ENCODE data around the gene RCAN2.

Gene RCAN2

DNA sequence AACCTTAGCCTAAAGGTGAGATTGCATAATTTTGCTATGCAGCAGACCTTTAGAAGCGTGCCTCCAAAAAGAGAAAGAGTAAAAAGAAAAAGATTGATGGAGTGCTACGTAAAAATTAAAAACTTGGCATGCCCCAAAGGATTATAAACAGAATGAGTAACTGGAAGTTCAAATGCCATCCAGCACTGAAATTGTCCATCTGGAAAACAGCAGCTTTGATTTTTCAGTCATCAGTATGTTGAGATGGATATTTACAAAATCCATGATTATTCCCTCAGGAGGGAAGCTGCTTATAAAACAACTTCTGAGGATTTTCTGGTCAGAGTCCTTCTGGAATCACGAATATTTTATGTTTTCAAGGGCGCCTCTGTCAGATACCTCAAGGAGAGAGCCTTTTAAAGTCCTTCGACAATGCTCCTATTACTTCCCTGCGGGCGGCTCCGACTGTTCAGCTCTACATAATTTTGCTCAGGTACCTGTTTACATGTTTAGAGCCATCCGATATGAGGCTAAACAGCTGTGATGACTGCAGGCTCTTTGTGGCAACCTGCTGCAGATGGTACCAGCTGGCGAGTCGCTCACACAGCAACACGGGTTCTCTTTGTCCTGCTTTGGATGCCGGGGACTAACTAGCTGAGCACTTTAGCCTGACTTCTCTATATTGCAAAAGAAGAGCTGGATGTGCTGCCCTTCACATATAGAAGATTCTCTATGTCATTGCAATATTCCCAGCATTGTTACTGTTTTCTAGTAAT is 83.3 kb downstream of the RCAN2 start:
- TF ChIP-seq POLR2AphosphoS5 (IDR thresholded peaks at IDR 0.05; ENCODE audit: low read depth, low read length), result no peak
- no peak for TF ChIP-seq TAF1 (IDR thresholded peaks at IDR 0.05; ENCODE audit: borderline replicate concordance, insufficient read depth, low read length)
- TF ChIP-seq, protein P1, sequence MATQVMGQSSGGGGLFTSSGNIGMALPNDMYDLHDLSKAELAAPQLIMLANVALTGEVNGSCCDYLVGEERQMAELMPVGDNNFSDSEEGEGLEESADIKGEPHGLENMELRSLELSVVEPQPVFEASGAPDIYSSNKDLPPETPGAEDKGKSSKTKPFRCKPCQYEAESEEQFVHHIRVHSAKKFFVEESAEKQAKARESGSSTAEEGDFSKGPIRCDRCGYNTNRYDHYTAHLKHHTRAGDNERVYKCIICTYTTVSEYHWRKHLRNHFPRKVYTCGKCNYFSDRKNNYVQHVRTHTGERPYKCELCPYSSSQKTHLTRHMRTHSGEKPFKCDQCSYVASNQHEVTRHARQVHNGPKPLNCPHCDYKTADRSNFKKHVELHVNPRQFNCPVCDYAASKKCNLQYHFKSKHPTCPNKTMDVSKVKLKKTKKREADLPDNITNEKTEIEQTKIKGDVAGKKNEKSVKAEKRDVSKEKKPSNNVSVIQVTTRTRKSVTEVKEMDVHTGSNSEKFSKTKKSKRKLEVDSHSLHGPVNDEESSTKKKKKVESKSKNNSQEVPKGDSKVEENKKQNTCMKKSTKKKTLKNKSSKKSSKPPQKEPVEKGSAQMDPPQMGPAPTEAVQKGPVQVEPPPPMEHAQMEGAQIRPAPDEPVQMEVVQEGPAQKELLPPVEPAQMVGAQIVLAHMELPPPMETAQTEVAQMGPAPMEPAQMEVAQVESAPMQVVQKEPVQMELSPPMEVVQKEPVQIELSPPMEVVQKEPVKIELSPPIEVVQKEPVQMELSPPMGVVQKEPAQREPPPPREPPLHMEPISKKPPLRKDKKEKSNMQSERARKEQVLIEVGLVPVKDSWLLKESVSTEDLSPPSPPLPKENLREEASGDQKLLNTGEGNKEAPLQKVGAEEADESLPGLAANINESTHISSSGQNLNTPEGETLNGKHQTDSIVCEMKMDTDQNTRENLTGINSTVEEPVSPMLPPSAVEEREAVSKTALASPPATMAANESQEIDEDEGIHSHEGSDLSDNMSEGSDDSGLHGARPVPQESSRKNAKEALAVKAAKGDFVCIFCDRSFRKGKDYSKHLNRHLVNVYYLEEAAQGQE (IDR thresholded peaks at IDR 0.05; ENCODE audit: insufficient read depth in 1 of 2, low read depth in 2 of 2, low read length in 2 of 2), result no peak
- no peak for TF ChIP-seq SIN3A (IDR thresholded peaks at IDR 0.05; ENCODE audit: borderline replicate concordance, insufficient read depth, low read length)
- TF ChIP-seq FOXP2 (optimal IDR thresholded peaks at IDR 0.05; ENCODE audit: borderline replicate concordance, extremely low read depth, extremely low read length, insufficient read depth), result no peak

DNA sequence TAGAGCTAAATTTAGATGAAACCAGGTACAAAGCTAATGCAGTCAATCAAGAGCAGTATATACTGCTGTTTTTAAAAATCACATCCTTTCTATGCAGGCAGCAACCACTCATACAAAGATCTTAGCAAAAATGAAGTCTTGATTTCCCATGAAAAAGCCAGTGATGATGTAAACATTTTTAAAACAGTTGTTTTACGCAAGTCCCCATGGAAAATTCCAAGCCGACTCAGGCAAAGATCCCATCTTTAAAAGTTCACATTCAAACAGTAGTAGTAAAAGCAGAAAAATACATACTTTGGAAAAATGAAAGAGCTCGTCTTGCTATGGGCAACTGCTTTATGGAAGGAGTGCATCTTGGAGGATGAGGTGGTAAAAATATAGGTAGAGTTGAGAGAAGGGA is 84.0 kb downstream of the RCAN2 start:
- no peak for TF ChIP-seq TAF1 (IDR thresholded peaks at IDR 0.05; ENCODE audit: borderline replicate concordance, insufficient read depth, low read length)
- TF ChIP-seq SIN3A (IDR thresholded peaks at IDR 0.05; ENCODE audit: borderline replicate concordance, insufficient read depth, low read length), result no peak
- TF ChIP-seq POLR2AphosphoS5 (IDR thresholded peaks at IDR 0.05; ENCODE audit: low read depth, low read length), result no peak
- no peak for TF ChIP-seq FOXP2 (optimal IDR thresholded peaks at IDR 0.05; ENCODE audit: borderline replicate concordance, extremely low read depth, extremely low read length, insufficient read depth)
- TF ChIP-seq, protein P1 (IDR thresholded peaks at IDR 0.05; ENCODE audit: insufficient read depth in 1 of 2, low read depth in 2 of 2, low read length in 2 of 2), result no peak

DNA sequence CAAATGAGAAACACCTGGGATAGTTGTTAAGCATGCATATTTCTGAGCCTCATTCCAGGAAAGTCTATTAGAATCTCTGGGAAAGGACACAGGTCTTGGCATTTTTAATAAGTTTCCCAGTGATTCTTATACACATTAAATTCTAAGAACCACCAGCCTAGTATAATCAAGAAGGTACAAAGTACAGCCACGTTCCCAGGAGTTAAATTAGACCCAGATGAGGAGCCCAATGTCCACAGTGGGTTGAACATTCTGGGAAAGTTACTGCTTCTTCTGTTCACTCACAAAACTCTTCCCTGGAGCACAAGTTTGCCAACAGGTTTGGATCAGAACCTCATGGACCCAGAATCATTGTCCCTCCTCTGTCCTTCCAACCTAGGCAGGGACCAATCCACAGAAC is 90.4 kb downstream of the RCAN2 start:
- no peak for TF ChIP-seq FOXP2 (optimal IDR thresholded peaks at IDR 0.05; ENCODE audit: borderline replicate concordance, extremely low read depth, extremely low read length, insufficient read depth)
- no peak for TF ChIP-seq POLR2AphosphoS5 (IDR thresholded peaks at IDR 0.05; ENCODE audit: low read depth, low read length)
- no peak for TF ChIP-seq TAF1 (IDR thresholded peaks at IDR 0.05; ENCODE audit: borderline replicate concordance, insufficient read depth, low read length)
- no peak for TF ChIP-seq SIN3A (IDR thresholded peaks at IDR 0.05; ENCODE audit: borderline replicate concordance, insufficient read depth, low read length)
- TF ChIP-seq, protein P1 (IDR thresholded peaks at IDR 0.05; ENCODE audit: insufficient read depth in 1 of 2, low read depth in 2 of 2, low read length in 2 of 2), result no peak

DNA sequence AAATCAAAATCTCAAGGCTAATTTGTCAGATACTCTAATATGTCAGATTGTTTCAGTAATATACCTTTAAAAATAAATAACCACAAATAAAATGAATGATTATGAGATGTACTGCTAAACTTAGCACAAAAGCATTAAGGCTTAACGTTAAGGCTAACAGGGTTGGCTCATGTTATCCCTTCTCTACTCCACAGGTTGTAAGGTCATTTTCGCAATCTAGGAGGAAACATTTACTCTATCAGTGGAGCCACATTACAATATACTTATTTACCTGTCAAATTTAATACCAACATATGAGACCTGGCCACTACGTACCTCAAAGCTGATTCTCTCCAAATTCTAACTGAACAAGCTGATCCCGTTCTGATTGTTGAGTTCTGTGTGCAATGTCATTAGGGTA is 95.7 kb downstream of the RCAN2 start:
- TF ChIP-seq SIN3A (IDR thresholded peaks at IDR 0.05; ENCODE audit: borderline replicate concordance, insufficient read depth, low read length) (no peak), FOXP2 (optimal IDR thresholded peaks at IDR 0.05; ENCODE audit: borderline replicate concordance, extremely low read depth, extremely low read length, insufficient read depth) (no peak), TAF1 (IDR thresholded peaks at IDR 0.05; ENCODE audit: borderline replicate concordance, insufficient read depth, low read length) (no peak), POLR2AphosphoS5 (IDR thresholded peaks at IDR 0.05; ENCODE audit: low read depth, low read length) (no peak)
- TF ChIP-seq, protein P1 (IDR thresholded peaks at IDR 0.05; ENCODE audit: insufficient read depth in 1 of 2, low read depth in 2 of 2, low read length in 2 of 2), result no peak

Measured in PFSK-1 (cell line).